ENCODE results near the gene COX20. TPM values are rescaled to one million over a fixed set of nuclear protein-coding genes. Genes with fewer than 3 reads are reported as not detected.

COX20 gene
- total and polyA plus RNA-seq, 10 of the 15 experiments (the other 5 are each of a cell fraction or from before 2014, with no cell fraction given) = 22.8 to 112 (median 52.7) TPM

DNA sequence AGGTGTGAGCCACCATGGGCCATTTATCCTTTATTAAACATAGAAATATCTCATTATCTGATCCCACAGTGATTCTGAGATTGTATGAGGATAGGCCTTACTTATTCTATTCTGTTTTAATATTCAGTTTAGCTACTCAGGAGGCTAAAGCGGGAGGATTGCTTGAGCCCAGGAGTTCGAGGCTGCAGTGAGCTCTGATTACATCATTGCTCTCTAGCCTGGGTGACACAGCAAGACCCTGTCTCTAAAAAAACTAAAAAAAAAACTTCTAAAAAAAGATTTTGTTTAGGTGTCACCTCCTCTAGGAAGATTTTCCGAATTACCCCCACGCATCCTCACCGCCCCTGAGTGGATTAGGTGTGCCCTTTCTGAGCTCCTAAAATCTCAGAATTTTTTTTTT, 43.2 kb downstream of the COX20 start:
- H2AFZ ChIP-seq (ENCODE audit: control insufficient read depth, low read depth, low read length) = no peak overlapping the region
- H3K36me3 ChIP-seq (ENCODE audit: control insufficient read depth in 2 of 2, insufficient read depth in 2 of 2, low read length in 1 of 2) = no peaks in the 10 kb centered on the region
- H3K4me1 ChIP-seq (ENCODE audit: control insufficient read depth, insufficient read depth, low read length) = no peaks in the 10 kb centered on the region
- no peak overlapping the region for H3K9ac ChIP-seq (ENCODE audit: control insufficient read depth, insufficient read depth, low read length)
- ChIA-PET SMC1A (ENCODE audit: uncharacterized antibody, unreplicated experiment) (interaction anchor here (1.0 to 1.2 kb wide), 2 partner anchors 15 to 62 kb away, joined by 3 read pairs; no protein-coding TSS in a partner anchor), RAD21 (ENCODE audit: unreplicated experiment) (interaction anchor here (0.6 kb wide), 1 partner anchor 79 kb away, joined by 4 read pairs; no protein-coding TSS in a partner anchor), CTCF (interaction anchor here (1.1 to 1.8 kb wide), 3 partner anchors 19 to 164 kb away, joined by 4 to 5 read pairs (median 5); no protein-coding TSS in a partner anchor), POLR2A (interaction anchor here (0.5 to 0.7 kb wide), 3 partner anchors 17 to 593 kb away, joined by 3 to 4 read pairs (median 4); no protein-coding TSS in a partner anchor)
- H3K9me3 ChIP-seq (replicated peaks; ENCODE audit: control insufficient read depth, insufficient read depth, low read length) = no peaks in the 10 kb centered on the region
- intact Hi-C loops (cut with micrococcal nuclease; ENCODE audit: unreplicated experiment) = no loop called here
- no peak for FAIRE-seq
- ATAC-seq = no peak
- no TSS peak for BruUV-seq (replicated peaks)
- no peak for TF ChIP-seq SMC3 (IDR thresholded peaks at IDR 0.05; ENCODE audit: borderline replicate concordance, low read length)
- TF ChIP-seq CHD4 (IDR thresholded peaks at IDR 0.05) = no peak
- TF ChIP-seq SP1 (IDR thresholded peaks at IDR 0.05; ENCODE audit: low read depth, low read length) = no peak
- TF ChIP-seq ASH2L (IDR thresholded peaks at IDR 0.05; ENCODE audit: borderline replicate concordance, low read depth) = no peak
- no peak for TF ChIP-seq BACH1 (IDR thresholded peaks at IDR 0.05; ENCODE audit: borderline replicate concordance)
- TF ChIP-seq USF2 (IDR thresholded peaks at IDR 0.05; ENCODE audit: borderline replicate concordance, low read depth, low read length) = no peak
- TF ChIP-seq CREM (IDR thresholded peaks at IDR 0.05; ENCODE audit: low read depth) = no peak
- no peak for TF ChIP-seq TCF7 (IDR thresholded peaks at IDR 0.05; ENCODE audit: borderline replicate concordance)
- no peak for TF ChIP-seq HDAC2 (IDR thresholded peaks at IDR 0.05)
- TF ChIP-seq CHD1 (IDR thresholded peaks at IDR 0.05; ENCODE audit: low read depth, low read length) = no peak
- no peak for TF ChIP-seq RELB (IDR thresholded peaks at IDR 0.05; ENCODE audit: low read depth)
- TF ChIP-seq, protein P1, sequence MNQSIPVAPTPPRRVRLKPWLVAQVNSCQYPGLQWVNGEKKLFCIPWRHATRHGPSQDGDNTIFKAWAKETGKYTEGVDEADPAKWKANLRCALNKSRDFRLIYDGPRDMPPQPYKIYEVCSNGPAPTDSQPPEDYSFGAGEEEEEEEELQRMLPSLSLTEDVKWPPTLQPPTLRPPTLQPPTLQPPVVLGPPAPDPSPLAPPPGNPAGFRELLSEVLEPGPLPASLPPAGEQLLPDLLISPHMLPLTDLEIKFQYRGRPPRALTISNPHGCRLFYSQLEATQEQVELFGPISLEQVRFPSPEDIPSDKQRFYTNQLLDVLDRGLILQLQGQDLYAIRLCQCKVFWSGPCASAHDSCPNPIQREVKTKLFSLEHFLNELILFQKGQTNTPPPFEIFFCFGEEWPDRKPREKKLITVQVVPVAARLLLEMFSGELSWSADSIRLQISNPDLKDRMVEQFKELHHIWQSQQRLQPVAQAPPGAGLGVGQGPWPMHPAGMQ (IDR thresholded peaks at IDR 0.05; ENCODE audit: borderline replicate concordance) = no peak
- no peak for TF ChIP-seq ZNF217 (IDR thresholded peaks at IDR 0.05)
- no peak for TF ChIP-seq E2F4 (IDR thresholded peaks at IDR 0.05; ENCODE audit: low read depth, low read length)
- H3K79me2 ChIP-seq (ENCODE audit: control insufficient read depth, insufficient read depth, low read length) = no peaks in the 10 kb centered on the region
- no peak overlapping the region for H3K27ac ChIP-seq (ENCODE audit: control insufficient read depth, insufficient read depth)
- no peak for DNase-seq (ENCODE audit: low read depth, low spot score)
- no peak overlapping the region for H3K4me2 ChIP-seq (ENCODE audit: control insufficient read depth, insufficient read depth)
- H3K27me3 ChIP-seq (replicated peaks in 1 of 2; ENCODE audit: control insufficient read depth in 2 of 2, insufficient read depth in 2 of 2, low read length in 1 of 2) = no peaks in the 10 kb centered on the region
- WGBS (ENCODE audit: insufficient coverage, insufficient replicate concordance, low lambda C conversion rate, missing lambda C conversion rate) = 55% methylated on average over 5 of the region's 5 CpGs
- H4K20me1 ChIP-seq (ENCODE audit: control insufficient read depth, insufficient read depth) = no peaks in the 10 kb centered on the region
- in situ Hi-C loops (cut with MboI) = no loop called here
- no peak overlapping the region for H3K4me3 ChIP-seq
